SK-N-SH treated with all-trans-retinoic acid at 6 μM for 48 hours (cell line): ENCODE measurements around the gene ZSCAN25.

ENCODE experiments used
- ATAC-seq: fragments of 200-7000 bp; cut with Tn5 transposase; 3 replicates; pipeline ENCODE4 v1.9.1; 2020; ENCODE audit warnings: mild to moderate bottlenecking, moderate library complexity
- ARNTL ChIP-seq: fragments of 450-650 bp; formaldehyde crosslinking; IDR thresholded peaks from 2 replicates; pipeline ENCODE4 v1.5.0; 2020; ENCODE audit warnings: low read depth, mild to moderate bottlenecking, moderate library complexity, borderline replicate concordance
- BACH2 ChIP-seq: fragments of 250-450 bp; sonication (Bioruptor Pico); IDR thresholded peaks from 2 replicates; pipeline ENCODE4 v1.9.0; 2021; ENCODE audit warnings: mild to moderate bottlenecking, borderline replicate concordance
- CSDC2 ChIP-seq: fragments of 250-450 bp; sonication (Bioruptor Pico); IDR thresholded peaks from 2 replicates; pipeline ENCODE4 v1.5.0; 2020; ENCODE audit warnings: mild to moderate bottlenecking, moderate library complexity
- CSRNP3 ChIP-seq: fragments of 250-450 bp; sonication (Bioruptor Pico); IDR thresholded peaks from 2 replicates; pipeline ENCODE4 v1.5.1; 2021; ENCODE audit warnings: mild to moderate bottlenecking, moderate library complexity
- ESRRG ChIP-seq: fragments of 250-450 bp; sonication (Bioruptor Pico); IDR thresholded peaks from 2 replicates; pipeline ENCODE4 v1.6.1; 2021; ENCODE audit warnings: mild to moderate bottlenecking
- GLIS3 ChIP-seq: fragments of 250-450 bp; sonication (Bioruptor Pico); IDR thresholded peaks from 2 replicates; pipeline ENCODE4 v1.5.0; 2020; ENCODE audit warnings: mild to moderate bottlenecking, moderate library complexity
- ISL1 ChIP-seq: fragments of 250-450 bp; sonication (Bioruptor Pico); IDR thresholded peaks from 2 replicates; pipeline ENCODE4 v2.1.2; 2022; ENCODE audit warnings: mild to moderate bottlenecking, moderate library complexity
- OSR1 ChIP-seq: fragments of 250-450 bp; sonication (Bioruptor Pico); IDR thresholded peaks from 2 replicates; pipeline ENCODE4 v1.8.0; 2022; ENCODE audit warnings: moderate library complexity, mild to moderate bottlenecking, inconsistent platforms
- POU6F1 ChIP-seq: fragments of 250-450 bp; sonication (Bioruptor Pico); IDR thresholded peaks from 2 replicates; pipeline ENCODE4 v1.8.0; 2021; ENCODE audit warnings: low read depth, mild to moderate bottlenecking, moderate library complexity, borderline replicate concordance
- PPARA ChIP-seq: fragments of 250-450 bp; sonication (Bioruptor Pico); IDR thresholded peaks from 2 replicates; pipeline ENCODE4 v1.5.0; 2020; ENCODE audit warnings: mild to moderate bottlenecking, borderline replicate concordance
- RARB ChIP-seq: fragments of 250-450 bp; sonication (Bioruptor Pico); IDR thresholded peaks from 2 replicates; pipeline ENCODE4 v1.8.0; 2021; ENCODE audit warnings: mild to moderate bottlenecking, moderate library complexity
- SNAI2 ChIP-seq: fragments of 250-450 bp; sonication (Bioruptor Pico); IDR thresholded peaks from 2 replicates; pipeline ENCODE4 v1.5.0; 2020; ENCODE audit warnings: mild to moderate bottlenecking, moderate library complexity
- TCF4 ChIP-seq: fragments of 250-450 bp; sonication (Bioruptor Pico); IDR thresholded peaks from 2 replicates; pipeline ENCODE4 v1.8.0; 2021; ENCODE audit warnings: mild to moderate bottlenecking, moderate library complexity, borderline replicate concordance
- TOX ChIP-seq: fragments of 250-450 bp; sonication (Bioruptor Pico); IDR thresholded peaks from 2 replicates; pipeline ENCODE4 v1.8.0; 2021; ENCODE audit warnings: mild to moderate bottlenecking, moderate library complexity, borderline replicate concordance
- TSHZ2 ChIP-seq: fragments of 250-450 bp; sonication (Bioruptor Pico); IDR thresholded peaks from 2 replicates; pipeline ENCODE4 v1.5.0; 2020; ENCODE audit warnings: mild to moderate bottlenecking, moderate library complexity
- ZC3H10 ChIP-seq: fragments of 250-450 bp; sonication (Bioruptor Pico); IDR thresholded peaks from 2 replicates; pipeline ENCODE4 v1.5.1; 2021; ENCODE audit warnings: mild to moderate bottlenecking, moderate library complexity
- ZFP3 ChIP-seq: fragments of 250-450 bp; sonication (Bioruptor Pico); IDR thresholded peaks from 2 replicates; pipeline ENCODE4 v1.5.0; 2020; ENCODE audit warnings: mild to moderate bottlenecking, moderate library complexity
- ZFP30 ChIP-seq: fragments of 450-650 bp; formaldehyde crosslinking; IDR thresholded peaks from 2 replicates; pipeline ENCODE4 v1.5.0; 2022; ENCODE audit warnings: mild to moderate bottlenecking, moderate library complexity
- ZNF565 ChIP-seq: fragments of 450-650 bp; formaldehyde crosslinking; conservative IDR thresholded peaks from 2 replicates; pipeline ENCODE4 v1.5.0; 2020; ENCODE audit warnings: low read depth, mild to moderate bottlenecking, moderate library complexity
- ZNF70 ChIP-seq: fragments of 450-650 bp; formaldehyde crosslinking; IDR thresholded peaks from 2 replicates; pipeline ENCODE4 v1.5.0; 2020; ENCODE audit warnings: mild to moderate bottlenecking, moderate library complexity
- ZNF8 ChIP-seq: fragments of 450-650 bp; formaldehyde crosslinking; IDR thresholded peaks from 2 replicates; pipeline ENCODE4 v1.5.0; 2020; ENCODE audit warnings: mild to moderate bottlenecking, moderate library complexity
- TF ChIP-seq, protein P1 (sequence below): fragments of 250-450 bp; sonication (Bioruptor Pico); IDR thresholded peaks from 2 replicates; pipeline ENCODE4 v1.8.0; 2020; ENCODE audit warnings: mild to moderate bottlenecking, moderate library complexity, borderline replicate concordance

The ZSCAN25 gene

DNA sequence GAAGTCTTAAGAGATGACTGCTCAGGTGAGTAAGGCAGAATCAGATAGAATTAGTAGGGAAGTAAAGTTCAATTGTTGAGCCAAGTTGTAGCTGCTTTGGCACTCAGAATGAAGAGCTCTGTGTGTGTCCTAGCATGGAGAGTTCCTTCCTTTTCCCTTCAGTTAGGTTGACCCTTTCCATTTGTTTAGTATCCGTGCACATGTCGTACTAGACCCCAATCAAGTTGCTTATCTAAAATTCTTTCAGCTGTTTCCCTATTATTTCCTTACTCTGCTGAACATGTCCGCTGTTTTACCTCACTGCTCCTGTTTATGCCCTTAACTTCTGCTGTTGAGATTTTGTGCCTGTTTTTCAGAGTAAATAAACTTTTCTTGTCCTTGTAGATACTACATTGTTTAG lies 45.0 kb upstream of the ZSCAN25 start:
- no peak for TF ChIP-seq ZFP30 (CRISPR knock-in tag)
- no peak for TF ChIP-seq ZC3H10 (CRISPR knock-in tag)
- no peak for TF ChIP-seq TSHZ2 (CRISPR knock-in tag)
- TF ChIP-seq PPARA (CRISPR knock-in tag), result no peak
- no peak for TF ChIP-seq TOX (CRISPR knock-in tag)
- no peak for TF ChIP-seq ZNF565 (CRISPR knock-in tag)
- no peak for TF ChIP-seq BACH2 (CRISPR knock-in tag)
- no peak for TF ChIP-seq ZNF8 (CRISPR knock-in tag)
- no peak for TF ChIP-seq TCF4 (CRISPR knock-in tag)
- TF ChIP-seq POU6F1 (CRISPR knock-in tag), result no peak
- no peak for TF ChIP-seq ISL1 (CRISPR knock-in tag)
- TF ChIP-seq ZFP3, result no peak
- TF ChIP-seq ZNF70, result no peak
- TF ChIP-seq ESRRG (CRISPR knock-in tag), result no peak
- TF ChIP-seq CSRNP3 (CRISPR knock-in tag), result no peak
- TF ChIP-seq, protein P1, sequence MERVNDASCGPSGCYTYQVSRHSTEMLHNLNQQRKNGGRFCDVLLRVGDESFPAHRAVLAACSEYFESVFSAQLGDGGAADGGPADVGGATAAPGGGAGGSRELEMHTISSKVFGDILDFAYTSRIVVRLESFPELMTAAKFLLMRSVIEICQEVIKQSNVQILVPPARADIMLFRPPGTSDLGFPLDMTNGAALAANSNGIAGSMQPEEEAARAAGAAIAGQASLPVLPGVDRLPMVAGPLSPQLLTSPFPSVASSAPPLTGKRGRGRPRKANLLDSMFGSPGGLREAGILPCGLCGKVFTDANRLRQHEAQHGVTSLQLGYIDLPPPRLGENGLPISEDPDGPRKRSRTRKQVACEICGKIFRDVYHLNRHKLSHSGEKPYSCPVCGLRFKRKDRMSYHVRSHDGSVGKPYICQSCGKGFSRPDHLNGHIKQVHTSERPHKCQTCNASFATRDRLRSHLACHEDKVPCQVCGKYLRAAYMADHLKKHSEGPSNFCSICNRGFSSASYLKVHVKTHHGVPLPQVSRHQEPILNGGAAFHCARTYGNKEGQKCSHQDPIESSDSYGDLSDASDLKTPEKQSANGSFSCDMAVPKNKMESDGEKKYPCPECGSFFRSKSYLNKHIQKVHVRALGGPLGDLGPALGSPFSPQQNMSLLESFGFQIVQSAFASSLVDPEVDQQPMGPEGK (CRISPR knock-in tag), result no peak
- no peak for TF ChIP-seq CSDC2
- no peak for ATAC-seq

DNA sequence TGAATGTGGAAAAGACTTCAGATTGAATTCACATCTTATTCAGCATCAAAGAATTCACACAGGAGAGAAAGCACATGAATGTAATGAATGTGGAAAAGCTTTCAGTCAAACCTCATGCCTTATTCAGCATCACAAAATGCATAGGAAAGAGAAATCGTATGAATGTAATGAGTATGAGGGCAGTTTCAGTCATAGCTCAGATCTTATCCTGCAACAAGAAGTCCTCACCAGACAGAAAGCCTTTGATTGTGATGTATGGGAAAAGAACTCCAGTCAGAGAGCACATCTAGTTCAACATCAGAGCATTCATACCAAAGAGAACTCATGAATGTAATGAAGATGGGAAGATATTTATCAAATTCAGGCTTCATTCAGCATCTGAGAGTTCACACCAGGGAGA lies 43.5 kb upstream of the ZSCAN25 start:
- no peak for ATAC-seq
- TF ChIP-seq TCF4 (CRISPR knock-in tag) (no peak), GLIS3 (CRISPR knock-in tag) (no peak), ESRRG (CRISPR knock-in tag) (no peak), ZFP3 (no peak), ARNTL (CRISPR knock-in tag) (no peak), TSHZ2 (CRISPR knock-in tag) (no peak), BACH2 (CRISPR knock-in tag) (no peak), SNAI2 (CRISPR knock-in tag) (no peak), ZNF8 (CRISPR knock-in tag) (no peak), OSR1 (no peak), ZFP30 (CRISPR knock-in tag) (no peak), TOX (CRISPR knock-in tag) (no peak), RARB (CRISPR knock-in tag) (no peak), ZNF70 (no peak)
